K562 (cell line): ENCODE measurements around the gene CHN2. TPM values are rescaled to one million over a fixed set of nuclear protein-coding genes. Genes with fewer than 3 reads are reported as not detected.

ENCODE experiments used
- ATAC-seq: fragments of 200-7000 bp; cut with Tn5 transposase; 3 replicates; pipeline ENCODE4 v1.9.1; 2020; ENCODE audit warnings: moderate library complexity
- BruUV-seq: library from RNA; stranded (reverse); fragments of 400-500 nt; replicated peaks from 2 replicates; lab custom pipeline; 2021; lab: Mats Ljungman, UMichigan
- CTCF ChIA-PET: fragments of 300-600 bp; formaldehyde crosslinking; extraction: SDS; loops from one replicate; lab custom pipeline; 2021; ENCODE audit warnings: low intra/inter-chr PET ratio; lab: Yijun Ruan, JAX
- POLR2A ChIA-PET: fragments of 300-600, 350-650 bp; sonication (Branson Sonifier 250); formaldehyde crosslinking; extraction: SDS; loops from one replicate; lab custom pipeline; 2021; ENCODE audit warnings: antibody characterized with exemption, inconsistent platforms; lab: Yijun Ruan, JAX
- DNase-seq, 4 experiments: peaks; one replicate each; pipeline versions ENCODE4 v3.0.0 to v3.0.0-alpha.2; 2011 to 2018; ENCODE audit warnings: low spot score in 3 of 4, mixed read lengths in 3 of 4; ENCODE audit errors: extremely low read depth in 1 of 4
- FAIRE-seq: peaks from 2 replicates; lab custom pipeline; 2011; peaks lifted over from hg19 to GRCh38; lab: Jason Lieb, UNC
- H2AFZ ChIP-seq: 2 replicates; pipeline ENCODE4 v1.6.0; 2011; ENCODE audit warnings: low read depth, low read length, control low read depth, inconsistent platforms
- H3K27ac ChIP-seq: fragments of 200-600 bp; 3 replicates; pipeline ENCODE4 v1.8.0; 2011; ENCODE audit warnings: low read depth, mild to moderate bottlenecking, control low read depth, inconsistent platforms, low read length, moderate library complexity, mixed read lengths; ENCODE audit errors: extremely low read depth
- H3K27me3 ChIP-seq, 2 experiments: fragments of 300-600 bp in 1 of 2; 2 replicates in 1 of 2; 3 replicates in 1 of 2; pipeline versions ENCODE4 v1.6.0 to v1.8.0; 2011; ENCODE audit warnings: inconsistent platforms in 2 of 2, low read length in 2 of 2, mild to moderate bottlenecking in 1 of 2, mixed read lengths in 1 of 2, moderate library complexity in 1 of 2; ENCODE audit not compliant: control insufficient read depth in 2 of 2, insufficient read depth in 2 of 2
- H3K36me3 ChIP-seq: fragments of 300-600 bp; 3 replicates; pipeline ENCODE4 v1.8.0; 2011; ENCODE audit warnings: mild to moderate bottlenecking, low read length, inconsistent platforms; ENCODE audit not compliant: control insufficient read depth, insufficient read depth
- H3K4me1 ChIP-seq, 2 experiments: fragments of 200-600 bp in 1 of 2; replicated peaks in 1 of 2; 2 replicates in 1 of 2; 3 replicates in 1 of 2; pipeline versions ENCODE4 v1.5.1 to v1.8.0; 2011; ENCODE audit warnings: inconsistent platforms in 2 of 2, low read length in 2 of 2, mild to moderate bottlenecking in 1 of 2, mixed read lengths in 1 of 2, moderate library complexity in 1 of 2; ENCODE audit not compliant: control insufficient read depth in 2 of 2, insufficient read depth in 2 of 2
- H3K4me2 ChIP-seq: 2 replicates; pipeline ENCODE4 v1.6.1; 2011; ENCODE audit warnings: low read length, control low read depth, inconsistent platforms, mixed read lengths; ENCODE audit not compliant: insufficient read depth
- H3K4me3 ChIP-seq: fragments of 200-600 bp; sonication (generic), shearing (Covaris generic); 2 replicates; pipeline ENCODE4 v1.5.1; 2016; ENCODE audit warnings: control low read depth, inconsistent platforms
- H3K79me2 ChIP-seq: fragments of 200-600 bp; 3 replicates; pipeline ENCODE4 v1.8.0; 2011; ENCODE audit warnings: low read length, inconsistent platforms; ENCODE audit not compliant: control insufficient read depth, insufficient read depth
- H3K9ac ChIP-seq, 2 experiments: 2 replicates each; pipeline versions ENCODE4 v1.6.0 to v1.6.1; 2011; ENCODE audit warnings: low read depth in 2 of 2, low read length in 2 of 2, control low read depth in 1 of 2, inconsistent platforms in 1 of 2, mild to moderate bottlenecking in 1 of 2, mixed read lengths in 1 of 2; ENCODE audit not compliant: insufficient read depth in 1 of 2
- H3K9me1 ChIP-seq: one replicate; pipeline ENCODE4 v1.6.0; 2011; ENCODE audit warnings: inconsistent platforms, mild to moderate bottlenecking, low read length, moderate library complexity; ENCODE audit not compliant: control insufficient read depth, insufficient read depth
- H3K9me3 ChIP-seq: replicated peaks from 2 replicates; pipeline ENCODE4 v1.5.1; 2011; ENCODE audit warnings: low read depth, low read length, inconsistent platforms; ENCODE audit not compliant: control insufficient read depth, insufficient read depth
- H4K20me1 ChIP-seq: replicated peaks from 2 replicates; pipeline ENCODE4 v1.6.1; 2011; ENCODE audit warnings: low read length, inconsistent platforms, mixed read lengths; ENCODE audit not compliant: control insufficient read depth, insufficient read depth
- ATF2 ChIP-seq: sonication (generic); formaldehyde crosslinking; IDR thresholded peaks from 2 replicates; pipeline ENCODE4 v1.8.1; 2022; ENCODE audit warnings: missing genetic modification reagents
- ATF6 ChIP-seq: sonication (generic); formaldehyde crosslinking; IDR thresholded peaks from 2 replicates; pipeline ENCODE4 v1.4.0; 2020; ENCODE audit warnings: mild to moderate bottlenecking, missing genetic modification reagents
- ELF2 ChIP-seq: fragments of 250-450 bp; sonication (Bioruptor Pico); IDR thresholded peaks from 2 replicates; pipeline ENCODE4 v1.5.0; 2021; ENCODE audit warnings: mild to moderate bottlenecking
- NR2F6 ChIP-seq: fragments of 450-650 bp; formaldehyde crosslinking; IDR thresholded peaks from 2 replicates; pipeline ENCODE4 v1.4.0; 2020; ENCODE audit warnings: mild to moderate bottlenecking
- PATZ1 ChIP-seq: fragments of 250-450 bp; sonication (Bioruptor Pico); IDR thresholded peaks from 2 replicates; pipeline ENCODE4 v1.5.0; 2020; ENCODE audit warnings: mild to moderate bottlenecking, borderline replicate concordance
- RBM22 ChIP-seq: fragments of 200-400 bp; formaldehyde crosslinking; IDR thresholded peaks from 2 replicates; pipeline ENCODE4 v1.6.1; 2018; ENCODE audit warnings: low read length, low read depth; ENCODE audit not compliant: poor library complexity, severe bottlenecking
- SMC3 ChIP-seq: conservative IDR thresholded peaks from 2 replicates; pipeline ENCODE4 v1.6.1; 2011; ENCODE audit warnings: low read depth, low read length, improper control_type of control experiment; ENCODE audit not compliant: insufficient read depth
- WGBS: fragments of 100-300 bp; shearing (Covaris generic); methylation state at CpG from one replicate; pipeline ENCODE4 v1.1.6; 2016; ENCODE audit warnings: low coverage, mixed read lengths; ENCODE audit not compliant: insufficient coverage; ENCODE audit errors: missing lambda C conversion rate; 5-methylcytosine and 5-hydroxymethylcytosine counted together
- in situ Hi-C: fragments of 300-500 bp; cut with MboI; formaldehyde crosslinking; loops from 4 replicates; pipeline ENCODE4 v1.15.0; 2018; ENCODE audit warnings: inconsistent platforms, mixed read lengths
- intact Hi-C: fragments of 100-400 bp; cut with micrococcal nuclease; formaldehyde crosslinking; loops from 2 replicates; pipeline ENCODE4 v1.14.2; 2022
- polyA plus RNA-seq, 8 experiments: library from polyadenylated mRNA; depleted of rRNA in 4 of 8; stranded (reverse) in 5 of 8; unstranded in 3 of 8; fragments of >200 nt; fragmentation: Nextera tagmentation in 2 of 8; fragmentation: Illumina TruSeq in 1 of 8; extraction: Ambion mirVana in 2 of 8; extraction: Trizol in 1 of 8; gene quantifications; 2 replicates each; pipeline versions ENCODE4 v1.2.1 to v1.2.3, GENCODE V29; 2011 to 2014; ENCODE audit warnings: inconsistent platforms in 1 of 8, missing spikeins in 1 of 8
- total RNA-seq, 7 experiments: library from RNA; depleted of rRNA in 6 of 7; stranded (reverse); fragments of >200 nt in 6 of 7; fragmentation: Illumina TruSeq in 2 of 7; extraction: Trizol in 2 of 7; gene quantifications; 2 replicates each; pipeline versions ENCODE4 v1.2.1 to v1.2.3, GENCODE V29; 2011 to 2021; ENCODE audit warnings: low replicate concordance in 1 of 7
- TF ChIP-seq, protein P1 (sequence below), 3 experiments: IDR thresholded peaks in 2 of 3; conservative IDR thresholded peaks in 1 of 3; 2 replicates each; pipeline ENCODE4 v1.5.1; 2011 to 2012; ENCODE audit warnings: low read length in 3 of 3, mild to moderate bottlenecking in 3 of 3, control low read depth in 2 of 3, improper control_type of control experiment in 1 of 3, inconsistent platforms in 1 of 3, low read depth in 1 of 3, mixed read lengths in 1 of 3, moderate library complexity in 1 of 3; ENCODE audit not compliant: insufficient read depth in 2 of 3
- TF ChIP-seq, protein P2 (sequence below): IDR thresholded peaks from 2 replicates; pipeline ENCODE4 v1.6.1; 2012; ENCODE audit warnings: low read depth, low read length, improper control_type of control experiment, borderline replicate concordance
- TF ChIP-seq, protein P3 (sequence below): sonication (generic); formaldehyde crosslinking; IDR thresholded peaks from 2 replicates; pipeline ENCODE4 v1.8.1; 2023; ENCODE audit warnings: mild to moderate bottlenecking, missing genetic modification reagents

Gene CHN2
- total and polyA plus RNA-seq, 9 of the 15 experiments (the other 6 are each of a cell fraction or from before 2014, with no cell fraction given) = 0.12 to 2.1 (median 0.31) TPM; not detected in 1

- TF ChIP-seq, protein P1, sequence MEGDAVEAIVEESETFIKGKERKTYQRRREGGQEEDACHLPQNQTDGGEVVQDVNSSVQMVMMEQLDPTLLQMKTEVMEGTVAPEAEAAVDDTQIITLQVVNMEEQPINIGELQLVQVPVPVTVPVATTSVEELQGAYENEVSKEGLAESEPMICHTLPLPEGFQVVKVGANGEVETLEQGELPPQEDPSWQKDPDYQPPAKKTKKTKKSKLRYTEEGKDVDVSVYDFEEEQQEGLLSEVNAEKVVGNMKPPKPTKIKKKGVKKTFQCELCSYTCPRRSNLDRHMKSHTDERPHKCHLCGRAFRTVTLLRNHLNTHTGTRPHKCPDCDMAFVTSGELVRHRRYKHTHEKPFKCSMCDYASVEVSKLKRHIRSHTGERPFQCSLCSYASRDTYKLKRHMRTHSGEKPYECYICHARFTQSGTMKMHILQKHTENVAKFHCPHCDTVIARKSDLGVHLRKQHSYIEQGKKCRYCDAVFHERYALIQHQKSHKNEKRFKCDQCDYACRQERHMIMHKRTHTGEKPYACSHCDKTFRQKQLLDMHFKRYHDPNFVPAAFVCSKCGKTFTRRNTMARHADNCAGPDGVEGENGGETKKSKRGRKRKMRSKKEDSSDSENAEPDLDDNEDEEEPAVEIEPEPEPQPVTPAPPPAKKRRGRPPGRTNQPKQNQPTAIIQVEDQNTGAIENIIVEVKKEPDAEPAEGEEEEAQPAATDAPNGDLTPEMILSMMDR (IDR thresholded peaks at IDR 0.05 in 2 of 3, conservative IDR thresholded peaks at IDR 0.05 in 1 of 3; ENCODE audit: insufficient read depth in 2 of 3, low read depth in 1 of 3, low read length in 3 of 3) = no peak
- TF ChIP-seq SMC3 (no peak), NR2F6 (CRISPR knock-in tag) (no peak), RBM22 (no peak), PATZ1 (CRISPR knock-in tag) (no peak)
Observed at GRCh38 chr7:29431686-29432085, 237.1 kb downstream of the CHN2 start (continued).

- ATAC-seq (no peak), DNase-seq (no peak), FAIRE-seq (no peak)
- H4K20me1 ChIP-seq = no peaks in the 10 kb centered on the region
- 8% methylated on average over 7 of the region's 7 CpGs for WGBS
- BruUV-seq = no TSS peak
- no peak overlapping the region for H2AFZ ChIP-seq
- POLR2A ChIA-PET = no interaction called here
- no peaks in the 10 kb centered on the region for H3K36me3 ChIP-seq
- no peak overlapping the region for H3K4me3 ChIP-seq
- no peak overlapping the region for H3K27ac ChIP-seq
- no peaks in the 10 kb centered on the region for H3K9me3 ChIP-seq
- H3K4me1 ChIP-seq = no peaks in the 10 kb centered on the region
- intact Hi-C loops (no loop called here), in situ Hi-C loops (no loop called here)
- H3K9ac ChIP-seq = no peak overlapping the region
- no peak overlapping the region for H3K4me2 ChIP-seq
- no peaks in the 10 kb centered on the region; a peak in 1 of 5 replicates for H3K27me3 ChIP-seq
- no peaks in the 10 kb centered on the region for H3K79me2 ChIP-seq
- TF ChIP-seq ATF6 (CRISPR knock-in tag) = no peak
- TF ChIP-seq, protein P2, sequence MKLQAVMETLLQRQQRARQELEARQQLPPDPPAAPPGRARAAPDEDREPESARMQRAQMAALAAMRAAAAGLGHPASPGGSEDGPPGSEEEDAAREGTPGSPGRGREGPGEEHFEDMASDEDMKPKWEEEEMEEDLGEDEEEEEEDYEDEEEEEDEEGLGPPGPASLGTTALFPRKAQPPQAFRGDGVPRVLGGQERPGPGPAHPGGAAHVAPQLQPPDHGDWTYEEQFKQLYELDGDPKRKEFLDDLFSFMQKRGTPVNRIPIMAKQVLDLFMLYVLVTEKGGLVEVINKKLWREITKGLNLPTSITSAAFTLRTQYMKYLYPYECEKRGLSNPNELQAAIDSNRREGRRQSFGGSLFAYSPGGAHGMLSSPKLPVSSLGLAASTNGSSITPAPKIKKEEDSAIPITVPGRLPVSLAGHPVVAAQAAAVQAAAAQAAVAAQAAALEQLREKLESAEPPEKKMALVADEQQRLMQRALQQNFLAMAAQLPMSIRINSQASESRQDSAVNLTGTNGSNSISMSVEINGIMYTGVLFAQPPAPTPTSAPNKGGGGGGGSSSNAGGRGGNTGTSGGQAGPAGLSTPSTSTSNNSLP = no peak
- TF ChIP-seq, protein P3, sequence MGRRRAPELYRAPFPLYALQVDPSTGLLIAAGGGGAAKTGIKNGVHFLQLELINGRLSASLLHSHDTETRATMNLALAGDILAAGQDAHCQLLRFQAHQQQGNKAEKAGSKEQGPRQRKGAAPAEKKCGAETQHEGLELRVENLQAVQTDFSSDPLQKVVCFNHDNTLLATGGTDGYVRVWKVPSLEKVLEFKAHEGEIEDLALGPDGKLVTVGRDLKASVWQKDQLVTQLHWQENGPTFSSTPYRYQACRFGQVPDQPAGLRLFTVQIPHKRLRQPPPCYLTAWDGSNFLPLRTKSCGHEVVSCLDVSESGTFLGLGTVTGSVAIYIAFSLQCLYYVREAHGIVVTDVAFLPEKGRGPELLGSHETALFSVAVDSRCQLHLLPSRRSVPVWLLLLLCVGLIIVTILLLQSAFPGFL (CRISPR knock-in tag) = no peak
- TF ChIP-seq ATF2 = no peak
- no peak for TF ChIP-seq ELF2
- CTCF ChIA-PET = no interaction called here
- no peaks in the 10 kb centered on the region for H3K9me1 ChIP-seq
Observed at GRCh38 chr7:29432721-29433120, 238.1 kb downstream of the CHN2 start.
